ENCODE measurements around the gene DAB2IP.

Gene DAB2IP

GRCh38 chr9:121767171-121767769 is 115.8 kb downstream of the DAB2IP start:
- DNase-seq = no peak

GRCh38 chr9:121768416-121769015 is 117.1 kb downstream of the DAB2IP start:
- no peak for DNase-seq

GRCh38 chr9:121769939-121770338 is 118.5 kb downstream of the DAB2IP start:
- DNase-seq = no peak

DNA sequence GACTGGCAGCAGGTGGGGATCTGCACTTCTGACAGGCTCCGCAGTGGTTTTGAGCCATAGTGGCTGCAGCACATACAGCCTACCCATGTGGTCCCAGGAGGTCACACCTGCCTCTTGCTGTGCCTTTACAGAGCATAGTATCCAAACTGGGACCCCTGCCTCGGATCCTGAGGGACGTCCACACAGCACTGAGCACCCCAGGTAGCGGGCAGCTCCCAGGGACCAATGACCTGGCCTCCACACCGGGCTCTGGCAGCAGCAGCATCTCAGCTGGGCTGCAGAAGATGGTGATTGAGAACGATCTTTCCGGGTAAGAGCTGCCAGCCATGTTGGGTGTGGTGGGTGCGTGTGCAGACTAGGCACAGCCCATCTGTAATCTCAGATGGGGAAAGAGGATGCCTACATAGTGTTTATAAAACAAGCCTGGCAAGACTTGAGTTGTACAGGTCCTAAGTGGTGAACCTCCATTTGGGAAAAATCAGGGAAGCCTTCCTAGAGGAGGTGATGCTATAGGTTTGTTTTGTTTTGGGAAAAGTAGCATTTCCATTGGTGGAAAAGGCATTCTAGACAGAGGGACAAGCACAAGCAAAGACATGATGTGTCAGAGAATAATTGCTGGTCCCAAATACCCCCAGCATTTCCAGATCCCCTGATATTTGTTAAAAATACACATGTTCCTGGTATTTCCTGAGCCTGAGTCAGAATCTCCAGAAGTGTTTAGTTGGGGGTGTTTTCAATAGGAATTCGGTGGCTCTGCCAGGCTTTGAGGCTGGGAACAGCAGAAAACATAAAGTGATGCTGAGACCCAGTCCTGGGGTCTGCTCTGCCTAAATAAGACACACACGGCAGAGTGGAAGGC is 119.2 kb downstream of the DAB2IP start:
- DNase-seq = no peak

GRCh38 chr9:121771418-121771817 is 120.0 kb downstream of the DAB2IP start:
- DNase-seq = no peak

GRCh38 chr9:121771851-121772599 is 120.6 kb downstream of the DAB2IP start:
- DNase-seq = no peak

DNA sequence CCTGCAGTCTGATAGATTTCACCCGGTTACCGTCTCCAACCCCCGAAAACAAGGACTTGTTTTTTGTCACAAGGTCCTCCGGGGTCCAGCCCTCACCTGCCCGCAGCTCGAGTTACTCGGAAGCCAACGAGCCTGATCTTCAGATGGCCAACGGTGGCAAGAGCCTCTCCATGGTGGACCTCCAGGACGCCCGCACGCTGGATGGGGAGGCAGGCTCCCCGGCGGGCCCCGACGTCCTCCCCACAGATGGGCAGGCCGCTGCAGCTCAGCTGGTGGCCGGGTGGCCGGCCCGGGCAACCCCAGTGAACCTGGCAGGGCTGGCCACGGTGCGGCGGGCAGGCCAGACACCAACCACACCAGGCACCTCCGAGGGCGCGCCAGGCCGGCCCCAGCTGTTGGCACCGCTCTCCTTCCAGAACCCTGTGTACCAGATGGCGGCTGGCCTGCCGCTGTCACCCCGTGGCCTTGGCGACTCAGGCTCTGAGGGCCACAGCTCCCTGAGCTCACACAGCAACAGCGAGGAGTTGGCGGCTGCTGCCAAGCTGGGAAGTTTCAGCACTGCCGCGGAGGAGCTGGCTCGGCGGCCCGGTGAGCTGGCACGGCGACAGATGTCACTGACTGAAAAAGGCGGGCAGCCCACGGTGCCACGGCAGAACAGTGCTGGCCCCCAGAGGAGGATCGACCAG is 121.3 kb downstream of the DAB2IP start:
- no peak for DNase-seq

DNA sequence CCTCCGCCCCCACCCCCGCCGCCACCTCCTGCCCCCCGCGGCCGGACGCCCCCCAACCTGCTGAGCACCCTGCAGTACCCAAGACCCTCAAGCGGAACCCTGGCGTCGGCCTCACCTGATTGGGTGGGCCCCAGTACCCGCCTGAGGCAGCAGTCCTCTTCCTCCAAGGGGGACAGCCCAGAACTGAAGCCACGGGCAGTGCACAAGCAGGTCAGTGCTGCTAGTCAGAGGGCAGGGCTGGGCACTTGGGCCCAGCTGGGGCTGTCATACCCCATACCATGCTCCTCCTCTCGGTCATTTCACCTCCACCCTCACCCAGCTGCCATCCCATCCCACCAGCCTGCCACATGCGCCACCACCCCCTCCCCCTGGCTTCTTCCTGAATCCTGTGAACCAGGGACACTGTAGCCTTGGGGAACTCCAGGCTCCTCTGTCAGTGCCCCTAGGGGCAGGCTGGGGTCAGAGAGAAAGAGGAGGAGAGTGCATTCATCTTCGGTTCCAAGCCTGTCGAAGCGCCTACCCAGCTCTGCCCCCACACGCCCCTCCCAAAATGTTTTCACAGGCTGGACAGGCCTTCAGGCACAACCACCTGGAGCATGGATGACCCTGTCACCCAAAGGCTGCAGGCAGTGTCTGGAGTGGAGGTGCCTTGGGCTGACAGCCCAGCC is 122.0 kb downstream of the DAB2IP start:
- DNase-seq = no peak

DNA sequence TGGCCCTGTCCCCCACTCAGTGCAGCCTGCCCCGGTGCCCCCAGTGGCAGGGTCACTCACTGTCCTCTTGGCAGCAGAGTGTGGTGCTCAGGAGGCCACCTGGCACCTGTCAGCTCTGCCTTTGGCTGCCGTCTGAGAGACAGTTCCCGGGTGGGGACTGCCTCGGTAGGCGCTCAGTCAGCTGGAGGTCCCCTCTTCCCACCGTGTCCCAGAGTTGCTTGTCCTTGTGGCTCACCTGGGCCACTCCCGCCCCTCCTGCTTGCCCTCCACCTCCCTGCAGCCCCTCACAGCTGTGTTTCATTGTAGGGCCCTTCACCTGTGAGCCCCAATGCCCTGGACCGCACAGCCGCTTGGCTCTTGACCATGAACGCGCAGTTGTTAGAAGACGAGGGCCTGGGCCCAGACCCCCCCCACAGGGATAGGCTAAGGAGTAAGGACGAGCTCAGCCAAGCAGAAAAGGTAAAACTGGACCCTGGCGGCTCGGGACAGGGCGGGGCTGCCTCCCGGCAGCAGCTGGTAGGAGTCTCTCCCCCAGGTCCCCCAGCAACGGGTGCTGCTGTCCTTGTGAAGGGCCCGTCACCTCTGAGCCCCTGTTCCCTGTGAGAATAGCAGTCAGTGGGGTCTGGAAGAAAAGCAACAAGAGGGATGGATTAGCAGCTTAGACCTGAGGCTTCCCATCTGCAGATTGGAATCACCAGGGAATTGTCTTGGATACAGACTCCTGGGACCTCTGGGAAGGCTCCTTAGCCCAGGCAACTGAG is 122.7 kb downstream of the DAB2IP start:
- no peak for DNase-seq

DNA sequence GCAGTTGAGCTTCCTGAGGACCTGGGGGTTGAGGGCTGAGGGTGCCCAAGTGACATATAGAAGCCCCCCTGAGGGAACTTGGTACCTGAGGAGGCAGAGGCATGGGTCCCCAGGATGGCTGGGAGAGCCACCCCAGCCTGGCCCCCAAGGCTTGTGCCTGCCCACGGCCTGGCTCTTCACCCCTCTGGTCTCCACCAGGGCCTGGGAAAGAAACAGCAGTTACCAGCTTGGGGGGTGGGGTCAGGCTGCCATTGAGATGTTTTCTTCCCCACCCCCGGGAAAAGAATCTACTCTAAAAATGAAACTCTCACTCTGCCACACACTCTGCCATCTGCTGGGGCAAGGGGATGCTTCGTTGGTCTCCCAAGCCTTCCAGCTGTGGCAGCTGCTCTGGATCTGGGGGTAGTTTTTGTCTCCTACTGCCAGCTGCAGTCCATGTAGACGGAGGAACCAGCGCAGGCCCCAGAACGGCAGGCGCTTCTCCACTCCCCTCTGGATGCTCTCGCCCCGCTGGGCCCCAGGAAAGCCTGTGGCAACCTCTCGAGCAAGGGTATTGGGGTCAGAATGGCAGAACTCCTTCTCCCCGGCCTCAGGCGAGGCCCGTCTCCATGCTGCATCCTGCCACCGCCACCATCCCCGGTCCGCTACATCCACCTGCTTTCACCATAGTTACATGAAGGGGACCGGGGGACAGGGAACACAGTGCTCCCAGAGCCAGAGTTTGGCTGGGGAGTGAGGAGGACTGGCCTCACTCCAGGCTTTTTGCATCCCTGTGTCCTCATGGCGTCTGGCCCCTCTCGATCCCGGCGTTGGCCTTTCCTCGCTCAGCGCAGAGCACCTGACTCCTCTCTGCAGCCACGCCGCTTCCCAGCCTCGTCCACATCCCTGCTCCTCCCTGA is 123.5 kb downstream of the DAB2IP start:
- DNase-seq = no peak

GRCh38 chr9:121776001-121776738 is 124.7 kb downstream of the DAB2IP start:
- DNase-seq = no peak

GRCh38 chr9:121776739-121777637 is 125.6 kb downstream of the DAB2IP start:
- no peak for DNase-seq

GRCh38 chr9:121778252-121779225 is 127.1 kb downstream of the DAB2IP start:
- no peak for DNase-seq

DNA sequence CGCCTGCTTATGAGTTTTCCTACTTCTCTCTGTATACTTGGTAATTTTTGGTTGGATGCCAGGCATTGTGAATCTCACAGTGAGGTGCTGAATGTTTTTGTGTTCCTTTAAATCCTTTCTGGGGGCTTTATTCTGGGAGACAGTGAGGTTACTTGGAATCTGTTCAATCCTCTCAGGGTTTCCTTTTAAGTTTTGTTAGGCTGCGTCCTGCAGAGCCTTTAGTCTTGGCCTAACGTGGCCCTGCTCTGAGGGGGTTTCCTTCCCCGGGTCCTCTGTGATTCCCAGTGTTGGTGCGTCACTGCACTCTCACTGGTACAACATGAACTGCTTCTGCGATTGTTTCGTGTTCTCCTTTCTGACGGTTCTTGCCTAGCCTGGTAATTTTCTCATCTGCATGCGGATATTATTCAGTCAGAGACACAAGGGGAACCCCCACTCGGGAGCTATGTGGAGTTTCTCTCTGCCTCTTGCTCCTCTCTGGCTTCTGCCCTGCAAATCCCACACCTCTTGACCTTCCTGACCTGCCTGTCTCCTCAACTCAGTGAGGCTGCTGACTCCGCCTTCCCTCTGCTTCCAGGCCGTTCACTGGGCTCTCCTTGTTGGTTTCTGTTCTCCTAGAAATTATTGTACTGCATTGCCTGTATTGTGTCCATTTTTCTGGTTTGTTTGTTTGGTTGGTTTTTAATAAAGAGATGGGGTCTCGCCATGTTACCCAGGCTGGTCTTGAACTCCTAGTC is 128.1 kb downstream of the DAB2IP start:
- DNase-seq = no peak

DNA sequence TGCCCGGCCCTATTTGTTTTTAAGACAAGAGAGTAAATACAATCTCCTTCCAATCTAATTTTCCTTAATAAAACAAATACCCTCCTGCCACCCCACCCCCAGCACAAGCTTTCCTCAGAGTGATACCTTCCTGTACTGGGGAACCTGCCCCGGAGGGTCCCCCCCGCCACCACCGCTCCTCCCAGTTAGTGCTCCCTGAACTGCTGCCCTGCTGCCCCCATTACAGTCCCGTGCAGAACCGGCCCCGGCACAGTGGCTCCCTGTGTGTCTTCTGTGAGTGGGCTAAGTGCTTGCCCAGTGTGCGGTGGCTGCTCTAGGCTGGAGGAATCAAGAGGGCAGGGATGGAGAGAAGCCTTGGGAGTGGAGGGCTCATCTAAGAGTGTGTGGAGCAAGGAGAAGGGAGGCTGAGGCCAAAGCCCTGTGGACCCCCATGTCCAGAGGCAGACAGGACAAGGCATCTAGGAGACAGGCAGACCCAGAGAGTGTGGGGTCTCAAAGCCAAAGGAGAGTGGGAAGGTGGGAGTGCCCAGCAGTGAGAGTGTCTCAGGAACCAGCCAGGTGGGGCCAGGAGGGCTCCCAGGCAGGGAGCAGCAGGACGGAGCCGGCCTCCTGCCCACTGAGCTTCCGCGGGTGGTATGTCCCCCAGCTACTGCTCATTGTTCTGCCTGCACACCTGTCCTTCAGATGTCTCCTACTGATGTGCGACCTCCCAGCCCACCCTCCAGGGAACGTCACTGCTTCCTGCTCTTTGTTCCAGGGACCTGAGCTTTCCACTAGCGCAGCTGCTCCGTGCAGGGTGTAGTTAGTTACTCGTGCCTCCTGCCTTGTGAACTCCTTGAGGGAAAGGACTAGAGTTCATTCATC is 129.0 kb downstream of the DAB2IP start:
- no peak for DNase-seq
